Liver (tissue), 3 donors: ENCODE measurements around the gene CHKA.

Experiments used
- EGR1 ChIP-seq, 2 donors: IDR thresholded peaks; 2 replicates each; pipeline ENCODE4 v1.6.1; 2016 to 2018; ENCODE audit warnings: antibody characterized with exemption in 2 of 2, low read depth in 2 of 2
- SP1 ChIP-seq: IDR thresholded peaks from 2 replicates; pipeline ENCODE4 v1.6.1; 2018; ENCODE audit warnings: antibody characterized with exemption, mild to moderate bottlenecking
- TF ChIP-seq, protein P1 (sequence below): IDR thresholded peaks from 2 replicates; pipeline ENCODE4 v1.6.1; 2016; ENCODE audit warnings: antibody characterized with exemption
- TF ChIP-seq, protein P2 (sequence below): fragments of 150-350 bp; IDR thresholded peaks from 2 replicates; pipeline ENCODE4 v1.5.1; 2017; ENCODE audit warnings: improper control_type of control experiment, low read depth, low read length; ENCODE audit not compliant: missing input control
- donor health status: healthy.
- donor health status: healthy.

DNA sequence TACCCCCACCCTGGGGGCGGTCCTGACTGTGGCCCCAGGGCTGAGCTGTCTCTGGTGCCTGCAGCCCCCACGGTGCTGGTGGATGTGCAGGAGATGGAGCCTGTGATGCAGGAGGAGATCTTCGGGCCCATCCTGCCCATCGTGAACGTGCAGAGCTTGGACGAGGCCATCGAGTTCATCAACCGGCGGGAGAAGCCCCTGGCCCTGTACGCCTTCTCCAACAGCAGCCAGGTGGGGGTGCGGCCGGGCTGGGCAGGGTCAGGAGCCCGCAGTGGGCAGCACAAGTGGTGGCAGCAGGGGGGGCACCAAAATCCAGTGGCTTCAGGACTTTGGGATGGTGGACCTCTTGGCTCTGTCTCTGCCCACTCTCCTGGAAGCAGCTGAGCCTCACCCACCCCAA is 98.7 kb downstream of the CHKA start:
- TF ChIP-seq, protein P1, sequence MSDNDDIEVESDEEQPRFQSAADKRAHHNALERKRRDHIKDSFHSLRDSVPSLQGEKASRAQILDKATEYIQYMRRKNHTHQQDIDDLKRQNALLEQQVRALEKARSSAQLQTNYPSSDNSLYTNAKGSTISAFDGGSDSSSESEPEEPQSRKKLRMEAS = no peak
- TF ChIP-seq, protein P2, sequence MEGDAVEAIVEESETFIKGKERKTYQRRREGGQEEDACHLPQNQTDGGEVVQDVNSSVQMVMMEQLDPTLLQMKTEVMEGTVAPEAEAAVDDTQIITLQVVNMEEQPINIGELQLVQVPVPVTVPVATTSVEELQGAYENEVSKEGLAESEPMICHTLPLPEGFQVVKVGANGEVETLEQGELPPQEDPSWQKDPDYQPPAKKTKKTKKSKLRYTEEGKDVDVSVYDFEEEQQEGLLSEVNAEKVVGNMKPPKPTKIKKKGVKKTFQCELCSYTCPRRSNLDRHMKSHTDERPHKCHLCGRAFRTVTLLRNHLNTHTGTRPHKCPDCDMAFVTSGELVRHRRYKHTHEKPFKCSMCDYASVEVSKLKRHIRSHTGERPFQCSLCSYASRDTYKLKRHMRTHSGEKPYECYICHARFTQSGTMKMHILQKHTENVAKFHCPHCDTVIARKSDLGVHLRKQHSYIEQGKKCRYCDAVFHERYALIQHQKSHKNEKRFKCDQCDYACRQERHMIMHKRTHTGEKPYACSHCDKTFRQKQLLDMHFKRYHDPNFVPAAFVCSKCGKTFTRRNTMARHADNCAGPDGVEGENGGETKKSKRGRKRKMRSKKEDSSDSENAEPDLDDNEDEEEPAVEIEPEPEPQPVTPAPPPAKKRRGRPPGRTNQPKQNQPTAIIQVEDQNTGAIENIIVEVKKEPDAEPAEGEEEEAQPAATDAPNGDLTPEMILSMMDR = no peak
- no peak for TF ChIP-seq SP1
- no peak for TF ChIP-seq EGR1 (IDR thresholded peaks at IDR 0.05; ENCODE audit: low read depth in 2 of 2)
